GM19468 (cell line): ENCODE results near the gene TBPL1.
"Not testable (repeated sequence)": the region's sequence is repeated elsewhere in the genome, so short reads cannot be mapped to it uniquely, and the experiment has no call there.

Source experiments
- ATAC-seq: cut with Tn5 transposase; IDR thresholded peaks from one replicate; pipeline ENCODE4 v1.9.1; 2021; ENCODE audit warnings: mild to moderate bottlenecking, moderate library complexity, moderate number of reproducible peaks; ENCODE audit not compliant: unreplicated experiment; ENCODE audit errors: extremely low read depth

The TBPL1 gene

GRCh38 chr6:133969921-133970295 is 16.9 kb downstream of the TBPL1 start:
- no peak for ATAC-seq

- ATAC-seq: no peak
These were observed 18.8 kb downstream of the TBPL1 start for GRCh38 chr6:133971861-133972260.

- ATAC-seq: no peak
These were observed 19.4 kb downstream of the TBPL1 start for GRCh38 chr6:133972388-133972787.

- no peak for ATAC-seq
These were observed 20.3 kb downstream of the TBPL1 start for GRCh38 chr6:133973109-133973971.

- no peak for ATAC-seq
These were observed 25.2 kb downstream of the TBPL1 start for GRCh38 chr6:133977983-133978895.

GRCh38 chr6:133978896-133979240 is 25.8 kb downstream of the TBPL1 start:
- ATAC-seq: no peak

- ATAC-seq: not testable (repeated sequence)
These were observed 26.4 kb downstream of the TBPL1 start for GRCh38 chr6:133979269-133979963.

GRCh38 chr6:133980168-133980567 is 27.1 kb downstream of the TBPL1 start:
- ATAC-seq: no peak

GRCh38 chr6:133983099-133983939 is 30.3 kb downstream of the TBPL1 start:
- no peak for ATAC-seq

- no peak for ATAC-seq
These were observed 32.9 kb downstream of the TBPL1 start for GRCh38 chr6:133985970-133986369.

GRCh38 chr6:133986942-133987341 is 33.9 kb downstream of the TBPL1 start:
- no peak for ATAC-seq

GRCh38 chr6:133989525-133989924 is 36.5 kb downstream of the TBPL1 start:
- no peak for ATAC-seq

- no peak for ATAC-seq
These were observed 37.3 kb downstream of the TBPL1 start for GRCh38 chr6:133990321-133990720.

- no peak for ATAC-seq
These were observed 38.1 kb downstream of the TBPL1 start for GRCh38 chr6:133991096-133991593.

- ATAC-seq: no peak
These were observed 40.1 kb downstream of the TBPL1 start for GRCh38 chr6:133992992-133993680.

GRCh38 chr6:133995296-133995695 is 42.3 kb downstream of the TBPL1 start:
- no peak for ATAC-seq

- ATAC-seq: no peak
These were observed 42.7 kb downstream of the TBPL1 start for GRCh38 chr6:133995758-133996157.

- ATAC-seq: no peak
These were observed 44.2 kb downstream of the TBPL1 start for GRCh38 chr6:133997267-133997666.

GRCh38 chr6:133999305-133999704 is 46.3 kb downstream of the TBPL1 start:
- no peak for ATAC-seq
